ENCODE measurements around the gene COMMD10. TPM values are rescaled to one million over a fixed set of nuclear protein-coding genes. Genes with fewer than 3 reads are reported as not detected.

The COMMD10 gene
- total RNA-seq, 2 experiments from 2014 or later, result 21.7 to 22.5 TPM

- CTCF ChIA-PET, result no interaction called here
- Mint-ChIP-seq H3K27ac (no peak overlapping the region), H3K4me3 (no peak overlapping the region), H3K4me1 (no peaks in the 10 kb centered on the region), H3K9me3 (peaks cover 12% of the 10 kb centered on the region), H3K36me3 (ENCODE audit: low read depth) (peaks cover 20% of the 10 kb centered on the region), H3K27me3 (no peaks in the 10 kb centered on the region)
- no peak for DNase-seq
- POLR2A ChIA-PET, result no interaction called here
Measured at GRCh38 chr5:116292321-116292720, 207.5 kb downstream of the COMMD10 start.

GRCh38 chr5:116296335-116297072 lies 211.7 kb downstream of the COMMD10 start:
- Mint-ChIP-seq H3K27me3 (no peaks in the 10 kb centered on the region), H3K27ac (no peak overlapping the region), H3K4me1 (no peaks in the 10 kb centered on the region), H3K4me3 (no peak overlapping the region), H3K36me3 (ENCODE audit: low read depth) (peaks cover 30% of the 10 kb centered on the region), H3K9me3 (peaks cover 10% of the 10 kb centered on the region)
- ChIA-PET CTCF (no interaction called here), POLR2A (no interaction called here)
- DNase-seq, result no peak

GRCh38 chr5:116297296-116297814 lies 212.5 kb downstream of the COMMD10 start:
- DNase-seq, result no peak
- peaks cover 32% of the 10 kb centered on the region for H3K36me3 Mint-ChIP-seq (ENCODE audit: low read depth)
- peaks cover 10% of the 10 kb centered on the region for H3K9me3 Mint-ChIP-seq
- ChIA-PET POLR2A (no interaction called here), CTCF (no interaction called here)
- H3K4me3 Mint-ChIP-seq, result no peak overlapping the region
- H3K27me3 Mint-ChIP-seq, result no peaks in the 10 kb centered on the region
- H3K4me1 Mint-ChIP-seq, result no peaks in the 10 kb centered on the region
- H3K27ac Mint-ChIP-seq, result no peak overlapping the region

- Mint-ChIP-seq H3K4me3 (no peak overlapping the region), H3K27ac (no peak overlapping the region), H3K36me3 (ENCODE audit: low read depth) (peaks cover 43% of the 10 kb centered on the region), H3K9me3 (peaks cover 12% of the 10 kb centered on the region), H3K27me3 (no peaks in the 10 kb centered on the region), H3K4me1 (no peaks in the 10 kb centered on the region)
- no peak for DNase-seq
- CTCF ChIA-PET, result no interaction called here
- POLR2A ChIA-PET, result no interaction called here
Measured at GRCh38 chr5:116299746-116300640, 215.2 kb downstream of the COMMD10 start.

GRCh38 chr5:116301110-116301509 lies 216.3 kb downstream of the COMMD10 start:
- POLR2A ChIA-PET, result no interaction called here
- CTCF ChIA-PET, result no interaction called here
- no peak overlapping the region for H3K4me3 Mint-ChIP-seq
- no peak overlapping the region for H3K27ac Mint-ChIP-seq
- H3K9me3 Mint-ChIP-seq, result peaks cover 12% of the 10 kb centered on the region
- no peaks in the 10 kb centered on the region for H3K4me1 Mint-ChIP-seq
- DNase-seq, result no peak
- H3K27me3 Mint-ChIP-seq, result no peaks in the 10 kb centered on the region
- H3K36me3 Mint-ChIP-seq (ENCODE audit: low read depth), result peaks cover 49% of the 10 kb centered on the region

- ChIA-PET CTCF (no interaction called here), POLR2A (no interaction called here)
- H3K9me3 Mint-ChIP-seq, result peaks cover 15% of the 10 kb centered on the region
- no peaks in the 10 kb centered on the region for H3K27me3 Mint-ChIP-seq
- DNase-seq, result no peak
- H3K36me3 Mint-ChIP-seq (ENCODE audit: low read depth), result peaks cover 61% of the 10 kb centered on the region
- H3K4me1 Mint-ChIP-seq, result no peaks in the 10 kb centered on the region
- no peak overlapping the region for H3K27ac Mint-ChIP-seq
- H3K4me3 Mint-ChIP-seq, result no peak overlapping the region
Measured at GRCh38 chr5:116303340-116303739, 218.5 kb downstream of the COMMD10 start.

GRCh38 chr5:116303810-116304209 lies 219.0 kb downstream of the COMMD10 start:
- peaks cover 14% of the 10 kb centered on the region for H3K9me3 Mint-ChIP-seq
- no peak for DNase-seq
- POLR2A ChIA-PET, result no interaction called here
- no peak overlapping the region for H3K4me3 Mint-ChIP-seq
- CTCF ChIA-PET, result no interaction called here
- no peaks in the 10 kb centered on the region for H3K4me1 Mint-ChIP-seq
- no peak overlapping the region for H3K27ac Mint-ChIP-seq
- peaks cover 60% of the 10 kb centered on the region for H3K36me3 Mint-ChIP-seq (ENCODE audit: low read depth)
- H3K27me3 Mint-ChIP-seq, result no peaks in the 10 kb centered on the region

- peaks cover 26% of the 10 kb centered on the region for H3K9me3 Mint-ChIP-seq
- H3K27me3 Mint-ChIP-seq, result no peaks in the 10 kb centered on the region
- no peaks in the 10 kb centered on the region for H3K4me1 Mint-ChIP-seq
- H3K27ac Mint-ChIP-seq, result no peak overlapping the region
- H3K36me3 Mint-ChIP-seq (ENCODE audit: low read depth), result peaks cover 50% of the 10 kb centered on the region
- ChIA-PET POLR2A (no interaction called here), CTCF (no interaction called here)
- DNase-seq, result no peak
- no peak overlapping the region for H3K4me3 Mint-ChIP-seq
Measured at GRCh38 chr5:116305899-116306298, 221.1 kb downstream of the COMMD10 start.

- CTCF ChIA-PET, result no interaction called here
- no peak overlapping the region for H3K4me3 Mint-ChIP-seq
- H3K27ac Mint-ChIP-seq, result no peak overlapping the region
- no peak for DNase-seq
- POLR2A ChIA-PET, result no interaction called here
- H3K9me3 Mint-ChIP-seq, result peaks cover 29% of the 10 kb centered on the region
- H3K36me3 Mint-ChIP-seq (ENCODE audit: low read depth), result peaks cover 48% of the 10 kb centered on the region
- no peaks in the 10 kb centered on the region for H3K27me3 Mint-ChIP-seq
- no peaks in the 10 kb centered on the region for H3K4me1 Mint-ChIP-seq
Measured at GRCh38 chr5:116306846-116307245, 222.0 kb downstream of the COMMD10 start.

GRCh38 chr5:116308391-116308790 lies 223.6 kb downstream of the COMMD10 start:
- H3K4me1 Mint-ChIP-seq, result peaks cover 3% of the 10 kb centered on the region
- POLR2A ChIA-PET, result no interaction called here

GRCh38 chr5:116313366-116313765 lies 228.5 kb downstream of the COMMD10 start:
- Mint-ChIP-seq H3K27ac (no peak overlapping the region), H3K4me3 (no peak overlapping the region), H3K27me3 (no peaks in the 10 kb centered on the region), H3K4me1 (peaks cover 15% of the 10 kb centered on the region), H3K9me3 (peaks cover 19% of the 10 kb centered on the region), H3K36me3 (ENCODE audit: low read depth) (peaks cover 19% of the 10 kb centered on the region)
- POLR2A ChIA-PET, result no interaction called here
- CTCF ChIA-PET, result no interaction called here
- no peak for DNase-seq

More at GRCh38 chr5:116308391-116308790, 223.6 kb downstream of the COMMD10 start:
- Mint-ChIP-seq H3K4me3 (no peak overlapping the region), H3K27ac (no peak overlapping the region), H3K36me3 (ENCODE audit: low read depth) (peaks cover 46% of the 10 kb centered on the region), H3K9me3 (peaks cover 29% of the 10 kb centered on the region), H3K27me3 (no peaks in the 10 kb centered on the region)
- CTCF ChIA-PET, result no interaction called here
- DNase-seq, result no peak

- Mint-ChIP-seq H3K4me1 (peaks cover 15% of the 10 kb centered on the region), H3K36me3 (ENCODE audit: low read depth) (peaks cover 22% of the 10 kb centered on the region), H3K27me3 (no peaks in the 10 kb centered on the region), H3K4me3 (no peak overlapping the region), H3K27ac (no peak overlapping the region), H3K9me3 (peaks cover 8% of the 10 kb centered on the region)
- DNase-seq, result no peak
- ChIA-PET POLR2A (no interaction called here), CTCF (no interaction called here)
Measured at GRCh38 chr5:116315531-116315930, 230.7 kb downstream of the COMMD10 start.

- H3K4me1 Mint-ChIP-seq, result peaks cover 13% of the 10 kb centered on the region
Measured at GRCh38 chr5:116318091-116318854, 233.4 kb downstream of the COMMD10 start.

More at GRCh38 chr5:116318091-116318854, 233.4 kb downstream of the COMMD10 start:
- peaks cover 4% of the 10 kb centered on the region for H3K9me3 Mint-ChIP-seq
- H3K36me3 Mint-ChIP-seq (ENCODE audit: low read depth), result peaks cover 17% of the 10 kb centered on the region
- no peak overlapping the region for H3K27ac Mint-ChIP-seq
- no peak for DNase-seq
- H3K27me3 Mint-ChIP-seq, result no peaks in the 10 kb centered on the region
- CTCF ChIA-PET, result no interaction called here
- POLR2A ChIA-PET, result no interaction called here
- no peak overlapping the region for H3K4me3 Mint-ChIP-seq
